HK-2 (cell line): ENCODE measurements around the gene TTLL10.

Experiments
- DNase-seq: peaks from one replicate; pipeline ENCODE4 v3.0.0-alpha.2; 2018; ENCODE audit not compliant: unreplicated experiment

Gene TTLL10

DNA sequence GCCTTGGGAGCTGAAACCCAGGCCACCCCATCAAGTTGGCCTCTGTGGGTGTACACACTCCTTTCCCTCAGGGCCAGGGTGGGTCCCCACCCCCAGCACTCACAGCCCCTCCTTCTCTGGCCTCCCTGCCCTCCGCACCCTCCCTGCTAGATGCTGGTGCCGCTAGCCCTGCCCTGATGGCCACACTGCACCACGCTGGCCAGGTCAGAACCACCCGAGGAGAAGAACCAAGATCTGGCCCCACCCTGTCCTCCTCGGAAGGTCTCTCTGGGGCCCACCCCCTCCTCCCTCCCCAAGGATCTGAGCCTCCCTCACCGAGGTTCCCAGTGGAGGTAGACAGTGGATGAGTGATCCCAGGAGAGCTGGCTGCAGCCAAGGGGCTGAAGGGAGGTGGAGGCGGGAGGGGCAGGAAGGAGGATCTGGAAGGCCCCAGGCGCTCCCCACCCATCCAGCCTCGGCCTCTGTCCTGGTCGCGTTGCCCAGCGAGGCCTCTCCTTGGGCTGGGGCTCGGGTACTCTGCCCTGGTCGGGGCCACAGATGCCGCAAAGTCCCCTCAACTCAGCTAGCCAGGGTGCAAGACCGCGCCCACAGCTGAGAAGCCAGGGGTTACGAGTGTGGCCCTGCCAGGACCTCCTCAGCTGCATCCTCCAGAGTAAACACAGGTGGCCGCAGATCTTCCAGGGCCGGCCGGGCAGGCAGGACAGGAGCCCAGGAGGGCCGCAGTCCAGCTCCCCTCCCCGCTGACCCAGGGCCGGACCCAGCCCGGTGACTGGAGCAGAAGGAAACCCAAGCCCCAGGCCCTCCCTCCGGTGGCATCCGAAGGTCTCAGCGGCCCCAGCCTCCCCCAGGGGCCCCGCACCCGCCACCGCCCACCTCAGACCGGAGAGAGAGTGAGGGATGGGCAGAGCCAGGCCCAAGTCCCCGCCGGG lies 63.5 kb downstream of the TTLL10 start:
- DNase-seq: no peak

DNA sequence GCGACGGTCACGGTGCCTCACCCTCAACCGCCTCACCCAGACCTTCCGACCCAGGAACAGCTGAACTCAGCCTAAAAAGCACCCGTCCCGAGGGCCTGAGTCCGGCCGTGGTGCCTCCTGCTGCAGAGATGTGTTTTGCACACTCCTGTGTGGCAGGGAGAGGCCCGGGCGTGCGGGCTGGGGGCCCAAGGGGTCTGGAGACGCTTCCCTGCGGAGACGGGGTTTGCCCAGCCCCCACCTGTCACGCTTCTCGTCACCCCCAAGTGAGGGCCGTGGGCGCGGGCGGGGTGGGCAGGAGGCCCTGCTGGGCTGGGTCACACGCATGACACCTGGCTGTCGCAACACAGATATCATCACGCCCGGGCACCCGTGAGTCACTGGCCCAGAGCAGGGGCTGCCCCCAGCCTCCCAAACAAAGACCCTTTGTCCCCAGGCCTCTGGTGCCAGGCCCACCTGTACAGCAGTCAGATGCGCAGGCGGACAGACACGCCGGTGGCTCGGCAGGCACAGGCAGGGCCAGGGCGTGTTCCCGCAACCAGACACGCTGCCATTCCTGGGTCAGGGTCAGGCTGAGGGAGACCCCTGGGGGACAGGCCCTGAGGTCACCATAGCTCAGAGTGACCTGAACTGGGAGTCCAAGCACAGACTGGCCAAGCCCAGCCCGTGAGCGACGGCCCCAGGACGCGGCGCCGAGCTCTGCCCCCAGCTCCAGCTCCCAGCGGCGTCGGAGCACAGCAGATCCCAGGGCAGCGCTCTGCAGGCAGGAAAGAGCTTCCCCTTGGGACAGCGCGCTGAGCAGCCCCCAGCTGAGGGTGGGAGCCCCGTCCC lies 64.4 kb downstream of the TTLL10 start:
- DNase-seq: no peak

DNA sequence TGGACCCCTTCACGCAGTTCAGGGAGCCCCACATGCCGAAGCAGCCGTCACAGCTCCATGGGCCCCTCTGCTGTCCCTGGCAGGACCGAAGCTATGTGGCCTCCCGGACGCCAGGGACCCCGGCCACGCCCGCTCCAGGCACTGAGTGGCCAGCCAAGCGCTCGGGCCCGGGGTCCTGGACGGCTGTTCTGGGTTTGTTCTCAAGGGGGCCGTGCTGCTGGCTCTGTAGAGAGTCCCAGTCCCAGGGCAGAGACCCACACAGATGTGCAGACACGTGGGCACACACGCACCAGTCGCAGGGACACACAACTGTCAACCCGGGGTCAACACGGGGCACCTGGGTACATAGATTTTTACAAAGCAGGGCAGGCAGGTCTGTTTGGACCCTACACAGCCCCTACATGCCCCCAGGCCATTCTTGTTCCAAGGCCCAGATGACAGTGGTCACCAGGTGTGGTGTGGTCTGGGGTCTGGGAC lies 65.1 kb downstream of the TTLL10 start:
- DNase-seq: no peak

DNA sequence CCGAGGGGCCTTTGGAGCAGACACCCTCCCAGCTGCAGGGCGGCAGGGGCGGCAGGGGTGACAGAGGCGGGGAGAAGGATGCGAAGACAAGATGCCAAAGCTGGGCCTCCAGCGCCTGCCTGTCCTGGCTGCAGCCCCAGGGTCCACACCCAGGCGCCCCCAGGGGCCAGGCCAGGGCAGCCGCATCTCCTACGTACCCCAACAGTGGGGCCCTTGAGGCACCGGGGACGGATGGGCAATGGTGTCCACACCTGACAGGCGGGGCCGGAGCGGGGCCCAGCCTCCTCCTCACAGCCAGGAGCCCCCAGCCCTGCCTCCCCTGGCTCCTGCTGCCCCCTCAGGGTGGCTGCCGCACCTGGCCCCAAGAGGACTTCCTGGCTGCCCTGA lies 65.5 kb downstream of the TTLL10 start:
- no peak for DNase-seq

DNA sequence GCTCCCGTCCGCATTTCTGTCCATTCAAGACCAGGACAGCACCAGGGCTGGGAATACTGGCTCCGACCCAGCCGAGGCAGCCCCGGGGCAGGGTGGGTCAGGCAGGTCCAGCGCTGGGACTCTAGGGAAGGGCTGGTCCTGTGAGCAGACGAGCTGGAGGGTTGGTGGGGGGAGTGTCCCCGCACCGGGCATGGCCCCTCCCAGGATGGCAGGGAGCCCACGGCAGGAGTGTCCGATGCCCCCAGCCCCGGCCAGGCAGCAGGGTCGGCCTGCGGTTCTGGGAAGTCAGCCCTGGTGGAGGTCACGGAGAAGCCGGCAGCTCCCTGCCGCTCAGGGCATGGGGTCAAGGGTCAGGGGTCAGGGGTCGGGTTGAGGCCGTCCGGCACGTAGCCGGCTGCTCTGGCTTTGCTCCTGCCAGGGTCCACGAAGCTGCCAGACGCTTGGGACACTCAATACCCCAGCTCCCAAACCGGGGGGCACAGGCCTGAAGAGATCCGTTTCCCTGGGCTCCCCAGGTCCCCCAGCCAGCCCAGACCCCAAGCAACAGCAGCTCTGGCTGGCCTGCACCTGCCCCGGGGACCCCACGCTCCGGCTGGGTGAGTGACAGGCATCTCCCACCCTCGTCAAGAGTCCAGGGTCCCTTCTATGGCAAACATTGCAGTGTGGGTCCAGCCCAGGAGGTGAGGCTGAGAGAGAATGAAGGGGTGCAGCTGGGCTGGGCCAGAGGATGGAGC lies 66.1 kb downstream of the TTLL10 start:
- DNase-seq: no peak

DNA sequence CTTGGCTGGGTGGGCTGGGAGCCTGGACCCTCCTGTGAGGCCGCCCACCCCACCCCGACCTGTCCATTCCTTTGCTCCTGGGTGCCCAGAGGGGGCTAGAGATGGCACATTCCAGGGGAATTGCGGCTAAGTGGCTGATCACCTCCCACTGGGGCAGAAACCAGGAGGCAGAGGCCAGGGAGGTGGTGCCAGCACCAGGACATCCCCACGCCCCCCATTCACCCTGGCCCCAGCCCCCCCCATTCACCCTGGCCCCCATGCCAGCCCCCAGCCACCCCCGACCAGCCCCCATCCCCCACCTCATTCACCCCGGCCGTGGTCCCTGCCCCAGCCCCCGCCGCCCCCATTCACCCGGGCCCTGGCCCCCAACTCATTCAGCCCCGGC lies 66.7 kb downstream of the TTLL10 start:
- DNase-seq: no peak

DNA sequence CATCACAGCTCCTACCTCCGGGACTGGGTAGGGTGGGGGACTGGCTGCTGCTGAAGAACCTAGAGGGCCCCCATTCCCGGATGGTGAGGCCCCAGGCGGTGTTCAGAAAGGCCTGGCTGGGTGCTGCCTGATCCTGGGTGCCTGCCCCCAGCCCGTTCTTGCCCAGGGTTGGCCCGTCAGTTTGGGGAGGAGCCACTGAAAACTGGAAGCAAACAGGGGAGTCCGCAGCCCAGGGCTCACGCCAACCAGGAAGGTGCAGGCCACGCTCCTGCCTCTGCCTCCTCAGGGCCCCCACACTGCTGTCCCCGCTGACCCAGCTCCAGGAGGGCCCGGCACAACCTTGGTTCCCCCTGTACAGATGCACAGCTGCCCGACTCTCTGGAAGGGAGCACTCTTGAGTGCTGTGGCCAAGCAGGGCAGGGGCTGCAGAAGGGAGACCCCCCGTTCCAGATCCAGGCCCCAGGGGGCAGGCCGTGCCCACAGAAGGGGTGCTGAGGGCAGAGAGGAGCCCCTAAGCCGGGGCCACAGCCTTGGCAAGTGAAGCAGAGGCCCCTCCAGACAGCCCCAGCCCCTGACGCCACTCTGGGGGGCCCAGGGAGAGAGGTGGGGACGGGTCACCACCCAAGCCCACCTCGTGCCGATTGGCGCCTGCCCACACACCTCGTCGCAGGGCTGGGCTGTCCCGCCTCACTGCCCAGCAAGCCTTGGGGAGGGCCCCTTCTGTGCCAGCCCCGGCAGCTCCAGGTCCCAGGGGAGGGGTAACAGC lies 67.3 kb downstream of the TTLL10 start:
- no peak for DNase-seq

DNA sequence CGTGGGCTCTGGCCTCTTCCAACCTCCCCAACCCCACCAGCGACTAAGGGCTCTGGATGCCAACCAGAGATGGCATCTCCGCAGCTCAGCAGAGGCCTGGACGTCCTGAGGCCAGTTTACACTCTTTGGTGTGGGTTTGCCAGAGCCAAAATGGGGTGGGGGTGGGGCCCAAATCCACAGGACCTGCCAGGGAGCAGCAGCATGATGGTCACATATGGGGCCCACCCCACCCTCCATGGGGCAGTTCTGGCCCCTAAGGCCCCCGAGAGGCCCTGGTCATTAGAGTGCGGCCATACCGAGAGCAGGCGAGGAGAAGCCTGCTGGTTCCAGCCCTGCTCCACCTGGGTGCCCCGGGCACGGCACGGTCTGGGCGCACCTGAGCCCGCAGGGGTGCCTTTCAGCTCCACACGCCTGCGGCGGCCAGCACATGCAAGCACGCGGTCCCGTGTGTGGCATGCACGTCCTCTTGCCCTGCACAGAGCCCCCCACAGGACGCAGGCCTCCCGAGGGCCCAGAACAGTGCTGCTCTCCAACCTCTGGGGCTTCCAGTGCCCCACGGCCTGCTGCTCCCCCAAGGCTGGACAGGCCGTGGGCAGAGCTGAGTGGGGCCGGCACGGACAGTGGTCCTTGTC lies 68.0 kb downstream of the TTLL10 start:
- no peak for DNase-seq

DNA sequence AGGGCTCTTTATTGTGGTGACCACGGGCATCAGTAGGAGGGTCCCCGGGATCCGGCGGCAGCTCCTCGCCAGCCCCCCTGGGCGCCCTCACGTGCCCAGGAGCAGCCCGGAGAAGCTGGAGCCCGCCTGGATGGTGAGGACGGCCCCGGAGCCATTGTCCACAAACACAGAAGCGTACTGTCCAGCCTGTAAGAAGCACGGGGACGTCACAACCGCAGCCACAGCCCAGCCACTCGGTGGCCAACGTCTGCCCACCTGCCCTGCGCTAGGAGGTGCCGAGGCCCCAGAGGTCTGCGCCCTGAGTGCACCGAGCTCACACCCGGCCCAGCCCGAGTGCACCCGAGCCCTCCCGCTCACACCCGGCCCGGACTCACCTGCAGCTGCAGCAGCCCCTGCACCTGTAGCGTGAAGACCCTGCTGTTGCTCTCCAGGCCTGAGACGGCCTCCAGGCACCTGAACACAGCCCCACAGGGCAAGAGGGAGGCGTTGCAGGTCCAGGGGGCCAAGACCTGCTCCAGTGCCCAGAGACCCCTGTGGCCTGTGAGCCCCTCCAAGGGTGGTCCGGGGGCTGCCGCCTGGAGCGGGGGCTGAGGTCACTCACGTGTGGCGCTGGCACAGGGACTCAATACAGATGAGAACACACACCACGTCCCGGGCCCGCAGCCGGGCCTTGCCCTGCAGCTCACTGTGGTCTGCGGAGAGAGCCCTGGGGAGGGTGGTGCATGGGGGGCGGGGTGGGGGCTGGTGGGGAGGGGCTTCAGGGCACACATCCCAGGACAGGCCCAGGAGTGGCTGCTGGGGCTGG lies 69.0 kb downstream of the TTLL10 start:
- no peak for DNase-seq

DNA sequence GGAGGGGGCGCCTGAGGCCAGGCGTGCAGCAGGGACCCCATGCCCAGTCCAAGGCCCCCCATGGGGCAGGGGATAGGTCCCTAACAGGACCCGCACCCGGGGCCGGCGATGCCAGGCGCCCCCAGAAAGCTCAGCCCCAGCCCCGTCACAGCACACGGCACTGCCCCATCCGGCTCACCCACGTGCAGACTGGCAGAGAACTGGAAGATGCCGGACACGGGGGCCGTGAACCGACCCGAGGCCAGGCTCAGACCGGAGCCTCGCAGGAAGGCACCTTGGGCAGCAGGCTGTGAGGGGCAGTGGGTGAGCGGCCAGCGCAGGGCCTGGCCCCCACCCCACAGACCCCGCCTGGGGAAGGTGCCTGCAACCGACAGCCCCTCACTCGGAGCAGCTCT lies 69.6 kb downstream of the TTLL10 start:
- no peak for DNase-seq

DNA sequence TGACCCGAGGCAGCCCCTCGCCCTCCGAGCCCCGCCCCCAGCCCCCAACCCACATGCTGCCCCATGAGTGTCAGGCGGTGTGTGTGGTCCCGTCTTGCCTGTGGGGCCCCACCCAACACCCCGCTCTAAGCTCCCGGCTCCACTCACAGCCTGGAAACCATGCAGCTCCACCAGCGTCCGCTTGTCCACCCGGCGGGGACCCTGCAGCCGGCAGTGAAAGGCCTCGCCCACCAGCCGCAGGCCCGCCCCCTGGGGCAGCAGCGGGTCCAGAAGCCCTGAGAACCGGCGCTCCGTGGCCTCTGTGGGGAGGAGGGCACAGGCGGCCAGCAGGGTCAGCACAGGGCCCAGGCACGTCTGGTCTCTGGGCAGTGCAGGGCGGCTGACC lies 70.1 kb downstream of the TTLL10 start:
- DNase-seq: no peak

DNA sequence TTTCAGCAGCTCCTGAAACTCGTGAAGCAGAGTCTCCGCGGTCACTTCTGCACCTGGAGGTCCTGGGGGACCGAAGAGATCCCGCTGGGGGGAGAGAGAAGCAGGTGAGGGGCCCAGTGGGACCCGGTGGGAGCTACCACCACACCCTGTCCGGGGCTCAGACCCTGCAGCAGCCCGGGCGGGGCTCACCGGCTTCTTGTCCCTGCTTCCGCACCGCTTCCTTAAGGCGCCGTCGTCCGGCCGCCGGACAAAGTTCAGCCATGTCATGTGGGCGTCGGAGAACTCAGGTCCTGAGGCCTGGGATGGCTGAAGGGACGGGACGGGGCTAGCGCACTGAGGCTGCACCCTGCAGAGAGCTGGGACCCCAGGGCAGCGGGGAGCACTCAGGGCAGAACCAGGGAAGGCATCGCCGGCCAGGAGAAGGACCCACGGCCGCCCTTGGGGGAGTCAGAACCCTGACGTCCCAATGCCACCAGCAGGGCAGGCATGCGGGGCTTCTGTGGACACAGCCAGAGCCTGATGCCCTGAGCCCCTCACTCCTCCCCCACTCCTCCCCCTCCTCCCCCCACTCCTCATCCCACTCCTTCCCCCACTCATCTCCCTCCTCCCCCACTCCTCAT lies 70.6 kb downstream of the TTLL10 start:
- no peak for DNase-seq

DNA sequence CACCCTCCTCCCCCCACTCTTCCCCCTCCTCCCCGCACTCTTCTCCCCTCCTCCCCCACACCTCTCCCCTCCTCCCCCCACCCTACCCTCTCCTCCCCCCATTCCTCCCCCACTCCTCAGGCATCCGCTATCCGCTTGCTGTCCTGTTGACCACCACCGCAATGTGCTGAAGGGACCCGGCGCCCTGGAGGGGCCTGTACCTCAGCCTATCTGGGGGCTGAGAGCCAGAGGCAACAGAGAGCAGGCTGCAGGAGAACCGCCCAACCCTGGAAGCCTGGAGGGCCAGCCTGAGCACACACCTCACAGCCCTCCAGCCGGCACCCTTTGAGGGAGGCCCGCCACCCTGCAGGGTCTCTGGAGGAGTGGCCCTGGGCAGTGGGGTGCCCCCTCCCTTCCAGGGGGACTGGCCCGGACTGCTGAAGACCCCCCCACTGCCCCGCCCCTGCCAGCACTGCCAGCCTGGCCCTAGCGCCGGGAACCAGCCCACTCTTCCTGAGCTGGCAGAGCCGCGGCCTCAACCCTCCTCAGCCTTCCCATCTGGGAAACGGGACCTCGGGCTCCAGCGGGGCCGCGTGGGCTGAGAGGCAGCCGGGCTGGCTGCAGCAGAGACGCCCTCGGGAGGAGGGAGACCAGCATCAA lies 71.6 kb downstream of the TTLL10 start:
- no peak for DNase-seq

DNA sequence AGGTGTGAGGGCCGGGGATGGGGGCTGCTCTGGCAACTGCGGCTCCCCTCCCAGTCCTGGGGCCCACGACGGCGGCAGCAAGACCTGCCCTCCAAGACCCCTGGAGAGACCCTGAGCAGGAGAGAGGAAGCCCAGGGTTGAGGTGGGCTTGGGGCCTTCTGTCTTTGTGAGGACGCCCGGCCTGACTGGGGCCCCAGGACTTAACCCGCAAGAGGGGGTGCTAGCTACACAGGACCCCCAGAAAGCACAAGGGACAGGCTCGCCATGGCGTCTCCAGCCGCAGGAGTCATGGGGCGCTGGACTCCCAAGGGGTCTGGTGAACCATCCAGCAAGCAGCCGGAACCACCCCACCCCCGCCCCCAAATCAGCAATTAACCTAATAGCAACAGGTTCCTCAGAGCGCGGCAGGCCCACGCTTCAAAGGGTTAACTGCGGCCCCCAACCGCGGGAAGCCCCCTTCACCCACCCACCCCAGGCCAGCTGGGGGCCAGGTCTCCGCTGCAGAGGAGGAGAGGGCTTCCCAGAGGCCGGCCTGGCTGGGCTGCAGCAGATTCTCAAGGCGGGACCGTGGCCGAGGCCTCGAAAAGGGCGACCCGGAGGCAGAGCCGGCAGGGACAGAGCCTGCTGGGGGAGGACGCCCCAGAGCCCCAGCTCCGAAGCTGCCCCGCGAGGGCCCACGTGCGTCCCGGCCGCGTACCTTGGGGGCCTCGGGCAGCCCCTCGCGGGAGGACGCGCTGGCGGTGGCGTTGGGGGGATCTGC lies 72.3 kb downstream of the TTLL10 start:
- DNase-seq: no peak

DNA sequence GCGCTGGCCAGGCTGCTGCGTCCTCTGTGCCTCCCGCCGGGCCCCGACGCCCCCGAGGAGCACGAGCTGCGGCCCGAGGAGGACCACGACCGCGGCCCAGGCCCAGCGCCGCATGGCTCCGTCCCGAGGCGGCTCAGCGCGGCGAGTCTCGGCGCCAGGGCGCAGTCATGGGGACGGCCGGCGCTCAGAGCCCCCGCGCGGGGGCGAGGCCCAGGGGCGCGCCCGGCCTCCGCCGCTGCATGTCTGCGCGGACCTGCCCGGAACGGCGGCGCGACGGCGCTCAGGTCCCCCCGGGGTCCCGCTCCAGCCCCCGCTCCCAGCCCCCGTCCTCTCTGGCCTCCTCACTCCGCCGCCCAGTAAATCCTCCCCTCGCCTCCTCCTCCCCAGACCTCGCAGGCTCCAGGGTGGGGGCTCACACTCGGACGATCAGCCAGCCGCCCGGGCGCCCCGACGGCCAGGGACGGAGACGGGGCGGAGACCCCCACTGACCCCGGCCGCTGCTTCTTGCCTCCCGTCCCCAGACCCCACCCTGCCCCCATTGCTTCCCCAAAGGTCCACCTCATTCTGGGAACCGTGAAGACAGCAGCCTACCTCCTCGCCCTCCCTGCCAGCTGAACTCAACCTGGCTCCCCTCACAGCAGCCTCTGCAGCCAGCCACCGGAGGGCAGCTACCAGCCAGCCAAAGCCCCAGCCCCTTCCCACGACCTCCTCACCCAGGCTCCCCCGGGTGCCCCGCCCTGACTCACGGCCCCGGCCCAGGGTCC lies 73.1 kb downstream of the TTLL10 start, which contains the start of gene C1QTNF12:
Gene C1QTNF12, minus strand, starts transcription at position 146 of the 764 bp plus-strand sequence. Its CDS starts 32 bp downstream, at position 114.
- DNase-seq: no peak

DNA sequence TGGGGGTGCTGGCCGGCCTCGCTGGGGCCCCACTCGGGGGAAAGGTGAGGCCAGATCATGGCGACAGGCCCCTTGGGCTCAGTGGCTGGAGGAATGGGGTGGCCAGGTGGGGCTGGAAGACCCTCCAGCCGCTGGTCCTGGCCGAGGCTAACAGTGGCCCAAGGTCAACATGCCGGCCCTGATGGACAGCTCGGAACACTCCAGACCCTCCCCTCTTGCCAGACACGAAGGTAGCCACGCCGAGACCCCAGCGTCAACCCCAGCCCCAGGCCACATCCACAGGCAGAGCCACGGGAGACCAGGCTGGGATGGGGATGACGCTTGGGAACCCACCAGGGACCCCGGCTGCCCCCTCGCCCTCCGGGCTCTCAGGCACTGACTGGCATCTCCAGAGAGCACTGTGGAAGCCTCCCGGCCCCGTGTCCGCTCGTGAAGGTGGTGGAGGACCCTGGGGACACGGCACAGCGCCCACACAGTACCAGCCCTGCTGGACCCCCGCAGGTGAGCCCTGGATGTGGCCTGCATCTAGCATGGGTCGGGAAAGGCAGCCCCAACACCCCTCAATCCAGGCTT lies 73.7 kb downstream of the TTLL10 start:
- DNase-seq: no peak
